Tibial artery (tissue), 4 donors: Measurements from ENCODE around the gene EPHB2.
A peak's percentile ranks its signal among the peaks of the same experiment; 100 is the strongest.
"Not testable (repeated sequence)": the region's sequence is repeated elsewhere in the genome, so short reads cannot be mapped to it uniquely, and the experiment has no call there.

ENCODE experiments used
- DNase-seq, 2 donors: peaks; one replicate each; pipeline ENCODE4 v3.0.0-alpha.2; 2019
- H3K27ac ChIP-seq, 2 donors: fragments of 200-600 bp; sonication (generic) in 1 of 2; 1 replicate in 1 of 2; 2 replicates in 1 of 2; pipeline ENCODE4 v1.5.1; 2018 to 2019; ENCODE audit warnings: mild to moderate bottlenecking in 1 of 2
- H3K27me3 ChIP-seq, 2 donors: fragments of 200-600 bp; sonication (generic) in 1 of 2; one replicate each; pipeline versions ENCODE4 v1.5.1 to v1.6.0; 2016 to 2019
- H3K36me3 ChIP-seq, 3 donors: fragments of 200-600 bp; sonication (generic) in 2 of 3; one replicate each; pipeline ENCODE4 v1.5.1; 2016 to 2019; ENCODE audit warnings: mild to moderate bottlenecking in 2 of 3
- H3K4me1 ChIP-seq, 4 donors: fragments of 200-600 bp; sonication (generic) in 2 of 4; 1 replicate in 3 of 4; 2 replicates in 1 of 4; pipeline ENCODE4 v1.5.1; 2016 to 2019
- H3K4me3 ChIP-seq, 2 donors: fragments of 200-600 bp; sonication (generic) in 1 of 2; 1 replicate in 1 of 2; 2 replicates in 1 of 2; pipeline ENCODE4 v1.5.1; 2018 to 2019; ENCODE audit warnings: mild to moderate bottlenecking in 2 of 2
- H3K9me3 ChIP-seq, 3 donors: fragments of 200-600 bp; sonication (generic) in 1 of 3; one replicate each; pipeline ENCODE4 v1.5.1; 2016 to 2019
- CTCF ChIP-seq, 2 experiments: fragments of 200-600 bp in 1 of 2; fragments of 450-650 bp in 1 of 2; IDR thresholded peaks; one replicate each; pipeline ENCODE4 v1.5.1; 2017 to 2019; ENCODE audit warnings: antibody characterized with exemption in 2 of 2, mild to moderate bottlenecking in 1 of 2, moderate library complexity in 1 of 2
- intact Hi-C: fragments of 100-400 bp; cut with DNase I; formaldehyde crosslinking; loops from one replicate; pipeline ENCODE4 v1.15.0; 2023; ENCODE audit warnings: low total_unique reads

Gene EPHB2

GRCh38 chr1:22710701-22711049 lies at the start of gene EPHB2:
TSS of gene EPHB2 (plus strand) at chr1:22710839. CDS start at chr1:22710983, 144 bp downstream.
- intact Hi-C loops = no loop called here
- Histone ChIP-seq H3K4me3 (peak within 1 kb of the TSS; percentile 46 to 57), H3K36me3 (no peaks in the 10 kb centered on the region), H3K9me3 (no peaks in the 10 kb centered on the region), H3K4me1 (peaks cover 0 to 22% (median 17%) of the 10 kb centered on the region in 4 donors), H3K27ac (no peak within 1 kb of the TSS), H3K27me3 (peaks cover 0 to 55% of the 10 kb centered on the region in 2 donors)
- no peak for TF ChIP-seq CTCF (IDR thresholded peaks at IDR 0.05)
- no peak for DNase-seq

GRCh38 chr1:22661880-22662279 lies 48.8 kb upstream of the EPHB2 start:
- no peak for TF ChIP-seq CTCF (IDR thresholded peaks at IDR 0.05)
- no peak overlapping the region for H3K4me3 ChIP-seq
- peaks cover 0 to 30% of the 10 kb centered on the region in 2 donors for H3K27me3 ChIP-seq
- H3K9me3 ChIP-seq = no peaks in the 10 kb centered on the region
- no peaks in the 10 kb centered on the region for H3K36me3 ChIP-seq
- intact Hi-C loops = no loop called here
- no peak overlapping the region for H3K27ac ChIP-seq
- no peak for DNase-seq
- H3K4me1 ChIP-seq = no peaks in the 10 kb centered on the region

- H3K4me3 ChIP-seq = no peak overlapping the region
- no peaks in the 10 kb centered on the region for H3K4me1 ChIP-seq
- no peaks in the 10 kb centered on the region for H3K9me3 ChIP-seq
- intact Hi-C loops = no loop called here
- no peak for TF ChIP-seq CTCF (IDR thresholded peaks at IDR 0.05)
- H3K27me3 ChIP-seq = peaks cover 0 to 30% of the 10 kb centered on the region in 2 donors
- no peak overlapping the region for H3K27ac ChIP-seq
- peak in 1 of 2 donors; percentile 37 for DNase-seq
- H3K36me3 ChIP-seq = no peaks in the 10 kb centered on the region
Measured at GRCh38 chr1:22662318-22662717, 48.3 kb upstream of the EPHB2 start.

GRCh38 chr1:22662986-22663408 lies 47.6 kb upstream of the EPHB2 start:
- DNase-seq = no peak
- peaks cover 0 to 32% of the 10 kb centered on the region in 2 donors for H3K27me3 ChIP-seq

GRCh38 chr1:22665752-22666151 lies 44.9 kb upstream of the EPHB2 start:
- H3K36me3 ChIP-seq = no peaks in the 10 kb centered on the region
- H3K9me3 ChIP-seq = no peaks in the 10 kb centered on the region
- no peaks in the 10 kb centered on the region for H3K4me1 ChIP-seq
- H3K27ac ChIP-seq = no peak overlapping the region
- peaks cover 0 to 45% of the 10 kb centered on the region in 2 donors for H3K27me3 ChIP-seq
- no peak for TF ChIP-seq CTCF (IDR thresholded peaks at IDR 0.05)
- DNase-seq = no peak
- intact Hi-C loops = no loop called here
- no peak overlapping the region for H3K4me3 ChIP-seq

More at GRCh38 chr1:22662986-22663408, 47.6 kb upstream of the EPHB2 start:
- no peak for TF ChIP-seq CTCF (IDR thresholded peaks at IDR 0.05)
- H3K27ac ChIP-seq = no peak overlapping the region
- no peaks in the 10 kb centered on the region for H3K9me3 ChIP-seq
- H3K4me1 ChIP-seq = no peaks in the 10 kb centered on the region
- no peaks in the 10 kb centered on the region for H3K36me3 ChIP-seq
- intact Hi-C loops = no loop called here
- H3K4me3 ChIP-seq = no peak overlapping the region

- Histone ChIP-seq H3K27me3 (peaks cover 0 to 50% of the 10 kb centered on the region in 2 donors), H3K36me3 (no peaks in the 10 kb centered on the region), H3K27ac (no peak overlapping the region), H3K9me3 (no peaks in the 10 kb centered on the region), H3K4me3 (no peak overlapping the region), H3K4me1 (no peaks in the 10 kb centered on the region)
- DNase-seq = no peak
- TF ChIP-seq CTCF (IDR thresholded peaks at IDR 0.05) = no peak
- intact Hi-C loops = no loop called here
Measured at GRCh38 chr1:22666412-22666811, 44.2 kb upstream of the EPHB2 start.

- H3K27ac ChIP-seq, H3K36me3 ChIP-seq, H3K4me3 ChIP-seq, H3K9me3 ChIP-seq, DNase-seq, H3K4me1 ChIP-seq, intact Hi-C loops: not testable (repeated sequence)
- peaks cover 0 to 61% of the 10 kb centered on the region in 2 donors for H3K27me3 ChIP-seq
Measured at GRCh38 chr1:22668840-22669239, 41.8 kb upstream of the EPHB2 start.
